IMR-90 (cell line): ENCODE measurements around the gene NDP.

Experiments used
- BHLHE40 ChIP-seq: fragments of 150-350 bp; IDR thresholded peaks from 2 replicates; pipeline ENCODE4 v1.6.1; 2016; ENCODE audit warnings: mild to moderate bottlenecking, low read depth, low read length
- MAFK ChIP-seq: IDR thresholded peaks from 2 replicates; pipeline ENCODE4 v1.6.1; 2012; ENCODE audit warnings: low read depth, low read length, improper control_type of control experiment
- POLR2A ChIP-seq: IDR thresholded peaks from 2 replicates; pipeline ENCODE4 v1.6.1; 2012; ENCODE audit warnings: mild to moderate bottlenecking, low read depth, low read length
- RAD21 ChIP-seq: IDR thresholded peaks from 2 replicates; pipeline ENCODE4 v1.6.1; 2012; ENCODE audit warnings: low read length, improper control_type of control experiment
- RFX5 ChIP-seq: IDR thresholded peaks from 2 replicates; pipeline ENCODE4 v1.8.0; 2012; ENCODE audit warnings: low read depth, mild to moderate bottlenecking, low read length, moderate library complexity
- SMC3 ChIP-seq: fragments of 150-350 bp; IDR thresholded peaks from 2 replicates; pipeline ENCODE4 v1.6.1; 2016; ENCODE audit warnings: low read depth, mild to moderate bottlenecking, antibody characterized with exemption, low read length, moderate library complexity
- TF ChIP-seq, protein P1 (sequence below): conservative IDR thresholded peaks from 2 replicates; pipeline ENCODE4 v1.5.1; 2012; ENCODE audit warnings: mild to moderate bottlenecking, low read depth, low read length, improper control_type of control experiment
- TF ChIP-seq, protein P2 (sequence below): fragments of 150-350 bp; IDR thresholded peaks from 2 replicates; pipeline ENCODE4 v1.6.1; 2017; ENCODE audit warnings: mild to moderate bottlenecking, antibody characterized with exemption, low read length, low read depth

DNA sequence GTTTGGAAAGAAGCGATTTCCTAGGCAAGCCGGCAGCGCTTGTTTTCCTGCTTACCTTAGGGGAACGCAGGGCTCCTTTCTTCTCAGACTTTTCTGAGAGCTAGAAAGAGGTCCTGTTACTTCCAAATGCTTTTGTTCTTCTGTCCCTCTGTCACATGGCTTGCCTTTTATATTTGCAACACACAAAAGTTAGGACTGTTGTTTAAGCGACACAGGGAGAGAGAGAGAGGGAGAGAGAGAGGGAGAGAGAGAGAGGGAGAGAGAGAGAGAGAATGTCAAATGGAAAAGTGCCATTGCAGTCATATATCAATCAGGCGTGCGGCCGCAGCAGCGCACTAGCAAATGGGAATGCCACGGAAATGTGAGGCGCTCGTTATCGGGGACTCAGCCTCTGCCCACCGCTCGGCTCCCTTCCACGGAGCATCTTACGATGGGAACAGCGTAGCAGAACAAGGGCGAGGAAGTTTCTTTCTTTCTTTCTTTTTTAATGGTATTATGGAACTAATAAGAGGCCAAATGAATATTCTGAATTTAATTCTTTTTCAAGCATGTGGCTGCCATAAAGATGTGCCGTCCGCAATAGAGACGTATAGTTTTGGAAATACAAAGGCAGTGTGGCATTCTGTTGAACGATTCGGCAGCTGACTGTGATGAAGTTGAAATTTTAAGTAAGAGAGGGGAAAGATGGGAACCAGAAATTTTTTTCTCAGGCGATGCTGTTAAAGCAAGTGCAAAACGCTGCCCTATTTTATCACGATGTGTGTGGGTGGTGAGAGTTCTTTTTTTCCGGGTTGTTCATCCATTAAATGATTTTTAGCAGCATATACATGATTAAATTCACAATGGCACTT, at the start of gene NDP:
- TF ChIP-seq, protein P1, sequence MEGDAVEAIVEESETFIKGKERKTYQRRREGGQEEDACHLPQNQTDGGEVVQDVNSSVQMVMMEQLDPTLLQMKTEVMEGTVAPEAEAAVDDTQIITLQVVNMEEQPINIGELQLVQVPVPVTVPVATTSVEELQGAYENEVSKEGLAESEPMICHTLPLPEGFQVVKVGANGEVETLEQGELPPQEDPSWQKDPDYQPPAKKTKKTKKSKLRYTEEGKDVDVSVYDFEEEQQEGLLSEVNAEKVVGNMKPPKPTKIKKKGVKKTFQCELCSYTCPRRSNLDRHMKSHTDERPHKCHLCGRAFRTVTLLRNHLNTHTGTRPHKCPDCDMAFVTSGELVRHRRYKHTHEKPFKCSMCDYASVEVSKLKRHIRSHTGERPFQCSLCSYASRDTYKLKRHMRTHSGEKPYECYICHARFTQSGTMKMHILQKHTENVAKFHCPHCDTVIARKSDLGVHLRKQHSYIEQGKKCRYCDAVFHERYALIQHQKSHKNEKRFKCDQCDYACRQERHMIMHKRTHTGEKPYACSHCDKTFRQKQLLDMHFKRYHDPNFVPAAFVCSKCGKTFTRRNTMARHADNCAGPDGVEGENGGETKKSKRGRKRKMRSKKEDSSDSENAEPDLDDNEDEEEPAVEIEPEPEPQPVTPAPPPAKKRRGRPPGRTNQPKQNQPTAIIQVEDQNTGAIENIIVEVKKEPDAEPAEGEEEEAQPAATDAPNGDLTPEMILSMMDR = no peak
- TF ChIP-seq POLR2A (no peak), RFX5 (no peak), SMC3 (no peak), MAFK (no peak), BHLHE40 (no peak), RAD21 (no peak)
- TF ChIP-seq, protein P2, sequence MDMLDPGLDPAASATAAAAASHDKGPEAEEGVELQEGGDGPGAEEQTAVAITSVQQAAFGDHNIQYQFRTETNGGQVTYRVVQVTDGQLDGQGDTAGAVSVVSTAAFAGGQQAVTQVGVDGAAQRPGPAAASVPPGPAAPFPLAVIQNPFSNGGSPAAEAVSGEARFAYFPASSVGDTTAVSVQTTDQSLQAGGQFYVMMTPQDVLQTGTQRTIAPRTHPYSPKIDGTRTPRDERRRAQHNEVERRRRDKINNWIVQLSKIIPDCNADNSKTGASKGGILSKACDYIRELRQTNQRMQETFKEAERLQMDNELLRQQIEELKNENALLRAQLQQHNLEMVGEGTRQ = no peak
